HG02885 (cell line): ENCODE results near the gene H1-8.
"Not testable (repeated sequence)": the region's sequence is repeated elsewhere in the genome, so short reads cannot be mapped to it uniquely, and the experiment has no call there.

ENCODE experiments used
- ATAC-seq: cut with Tn5 transposase; IDR thresholded peaks from one replicate; pipeline ENCODE4 v1.9.1; 2021; ENCODE audit warnings: mild to moderate bottlenecking; ENCODE audit not compliant: unreplicated experiment, poor library complexity

Gene H1-8

GRCh38 chr3:129531699-129532098, 11.3 kb upstream of the H1-8 start:
- ATAC-seq, result no peak

GRCh38 chr3:129532261-129532660, 10.7 kb upstream of the H1-8 start:
- ATAC-seq, result no peak

- ATAC-seq, result no peak
Measured at GRCh38 chr3:129533406-129533805, 9.6 kb upstream of the H1-8 start.

- ATAC-seq, result no peak
Measured at GRCh38 chr3:129534428-129535027, 8.4 kb upstream of the H1-8 start.

GRCh38 chr3:129535075-129535474, 7.9 kb upstream of the H1-8 start:
- no peak for ATAC-seq

GRCh38 chr3:129536374-129536667, 6.7 kb upstream of the H1-8 start:
- no peak for ATAC-seq

- no peak for ATAC-seq
Measured at GRCh38 chr3:129536804-129537203, 6.2 kb upstream of the H1-8 start.

- ATAC-seq, result no peak
Measured at GRCh38 chr3:129539206-129539605, 3.8 kb upstream of the H1-8 start.

GRCh38 chr3:129540776-129541516, 2.0 kb upstream of the H1-8 start:
- no peak for ATAC-seq

- ATAC-seq, result no peak
Measured at GRCh38 chr3:129542747-129543146, 228 bp upstream of the H1-8 start.

GRCh38 chr3:129543999-129544398, 1.0 kb downstream of the H1-8 start:
- no peak for ATAC-seq

GRCh38 chr3:129545951-129546350, 3.0 kb downstream of the H1-8 start:
- ATAC-seq, result not testable (repeated sequence)

GRCh38 chr3:129547241-129547640, 4.3 kb downstream of the H1-8 start:
- no peak for ATAC-seq

GRCh38 chr3:129548104-129548965, 5.4 kb downstream of the H1-8 start:
- ATAC-seq, result no peak

- ATAC-seq, result no peak
Measured at GRCh38 chr3:129549006-129549800, 6.2 kb downstream of the H1-8 start.

GRCh38 chr3:129549805-129550204, 6.8 kb downstream of the H1-8 start:
- ATAC-seq, result no peak

- no peak for ATAC-seq
Measured at GRCh38 chr3:129552287-129553050, 9.5 kb downstream of the H1-8 start.

- no peak for ATAC-seq
Measured at GRCh38 chr3:129553171-129553570, 10.2 kb downstream of the H1-8 start.

- ATAC-seq, result no peak
Measured at GRCh38 chr3:129553719-129554118, 10.7 kb downstream of the H1-8 start.
